Skeletal muscle cell (primary cell): ENCODE results near the gene DYNC2I2.
"Not testable (repeated sequence)": the region's sequence is repeated elsewhere in the genome, so short reads cannot be mapped to it uniquely, and the experiment has no call there.

ENCODE experiments used
- DNase-seq: peaks from one replicate; pipeline ENCODE4 v3.0.0-alpha.2; 2010; ENCODE audit warnings: low read depth
- H3K4me3 ChIP-seq: 2 replicates; pipeline ENCODE4 v1.5.1; 2011; ENCODE audit warnings: low read depth, mild to moderate bottlenecking, control low read depth, low read length, moderate library complexity

DYNC2I2 gene

DNA sequence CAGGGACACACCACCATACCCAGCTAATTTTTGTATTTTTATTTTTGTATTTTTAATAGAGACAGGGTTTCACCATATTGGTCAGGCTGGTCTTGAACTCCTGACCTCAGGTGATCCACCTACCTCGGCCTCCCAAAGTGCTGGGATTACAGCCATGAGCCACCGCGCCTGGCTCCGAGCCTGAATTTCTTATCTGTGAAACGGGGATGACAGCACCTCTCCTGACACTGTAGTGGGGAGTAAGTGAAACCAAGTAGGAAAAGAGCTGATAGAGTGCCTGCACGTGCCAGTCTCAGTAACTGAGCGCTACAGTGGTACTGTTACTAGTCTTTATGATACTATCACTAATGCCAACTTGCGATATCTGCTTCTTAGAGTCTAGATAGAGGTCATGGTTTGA is 71.5 kb downstream of the DYNC2I2 start:
- not testable (repeated sequence) for H3K4me3 ChIP-seq, DNase-seq
